Fibroblast of pulmonary artery (primary cell): ENCODE measurements around the gene XG.
"Not testable (repeated sequence)": the region's sequence is repeated elsewhere in the genome, so short reads cannot be mapped to it uniquely, and the experiment has no call there.

Source experiments
- DNase-seq: peaks from one replicate; pipeline ENCODE4 v3.0.0-alpha.2; 2010; ENCODE audit warnings: low read depth
- H3K4me3 ChIP-seq: replicated peaks from 2 replicates; pipeline ENCODE4 v1.5.1; 2011; ENCODE audit warnings: low read depth, mild to moderate bottlenecking, control low read depth, low read length, moderate library complexity
- CTCF ChIP-seq: IDR thresholded peaks from 2 replicates; pipeline ENCODE4 v1.5.1; 2011; ENCODE audit warnings: mild to moderate bottlenecking, control low read depth, low read length, inconsistent platforms; ENCODE audit errors: missing control alignments

Gene XG

GRCh38 chrX:2811271-2811670 is 59.4 kb downstream of the XG start:
- no peak for TF ChIP-seq CTCF
- no peak overlapping the region for H3K4me3 ChIP-seq
- no peak for DNase-seq

- peak; percentile 48 for DNase-seq
- not testable (repeated sequence) for H3K4me3 ChIP-seq
- TF ChIP-seq CTCF: peak; percentile 52
Measured at GRCh38 chrX:2812161-2812907, 60.5 kb downstream of the XG start.

GRCh38 chrX:2817036-2817435 is 65.2 kb downstream of the XG start:
- no peak overlapping the region for H3K4me3 ChIP-seq
- no peak for DNase-seq
- TF ChIP-seq CTCF: no peak

- peak; percentile 48 for DNase-seq
- TF ChIP-seq CTCF: peak; percentile 43
- H3K4me3 ChIP-seq: no peak overlapping the region
Measured at GRCh38 chrX:2819345-2820135, 67.7 kb downstream of the XG start.

- DNase-seq: no peak
- TF ChIP-seq CTCF: no peak
- H3K4me3 ChIP-seq: no peak overlapping the region
Measured at GRCh38 chrX:2820136-2820771, 68.4 kb downstream of the XG start.

GRCh38 chrX:2823795-2824386 is 72.1 kb downstream of the XG start:
- DNase-seq: no peak
- TF ChIP-seq CTCF: no peak
- no peak overlapping the region for H3K4me3 ChIP-seq
